GM21717 (cell line): Measurements from ENCODE around the gene ABCA3.
"Not testable (repeated sequence)": the region's sequence is repeated elsewhere in the genome, so short reads cannot be mapped to it uniquely, and the experiment has no call there.

Experiments
- ATAC-seq: cut with Tn5 transposase; IDR thresholded peaks from one replicate; pipeline ENCODE4 v1.9.1; 2021; ENCODE audit warnings: mild to moderate bottlenecking, moderate library complexity; ENCODE audit not compliant: unreplicated experiment

Gene ABCA3

DNA sequence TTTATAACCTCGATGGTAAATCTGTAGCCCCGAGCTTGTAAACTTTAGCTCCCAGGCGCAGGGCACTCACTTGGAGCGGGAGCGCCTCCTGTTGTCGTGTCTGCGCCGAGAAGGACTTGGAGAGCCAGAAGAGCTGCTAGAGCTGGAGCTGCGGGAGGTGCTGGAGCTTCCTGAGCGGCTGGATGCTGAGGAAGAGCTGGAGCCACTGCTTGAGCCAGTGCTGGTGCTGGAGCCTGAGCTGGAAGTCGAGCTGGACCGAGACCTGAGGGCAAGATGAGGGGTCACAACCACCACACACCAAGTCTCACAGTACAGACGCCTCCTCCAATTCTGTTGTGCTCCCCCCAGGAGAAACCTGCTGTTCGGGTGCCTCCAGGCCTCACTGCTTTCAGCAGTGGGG, 77.5 kb downstream of the ABCA3 start:
- ATAC-seq: not testable (repeated sequence)

DNA sequence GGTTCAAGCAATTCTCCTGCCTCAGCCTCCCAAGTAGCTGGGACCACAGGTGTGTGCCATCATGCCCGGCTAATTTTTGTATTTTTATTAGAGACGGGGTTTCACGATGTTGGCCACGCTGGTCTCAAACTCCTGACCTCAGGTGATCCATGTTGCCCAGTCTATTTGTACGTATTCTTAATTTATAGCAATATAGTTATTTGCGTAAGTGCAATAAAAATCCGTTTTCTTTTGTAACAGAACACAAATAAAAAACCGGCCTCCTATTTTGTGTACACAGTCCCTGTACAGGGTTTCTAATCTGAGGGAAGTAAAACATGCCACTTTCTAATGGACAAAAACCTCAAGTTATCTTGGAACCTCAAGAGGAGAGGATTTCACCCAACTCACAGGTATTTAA, 80.3 kb downstream of the ABCA3 start:
- ATAC-seq: no peak

DNA sequence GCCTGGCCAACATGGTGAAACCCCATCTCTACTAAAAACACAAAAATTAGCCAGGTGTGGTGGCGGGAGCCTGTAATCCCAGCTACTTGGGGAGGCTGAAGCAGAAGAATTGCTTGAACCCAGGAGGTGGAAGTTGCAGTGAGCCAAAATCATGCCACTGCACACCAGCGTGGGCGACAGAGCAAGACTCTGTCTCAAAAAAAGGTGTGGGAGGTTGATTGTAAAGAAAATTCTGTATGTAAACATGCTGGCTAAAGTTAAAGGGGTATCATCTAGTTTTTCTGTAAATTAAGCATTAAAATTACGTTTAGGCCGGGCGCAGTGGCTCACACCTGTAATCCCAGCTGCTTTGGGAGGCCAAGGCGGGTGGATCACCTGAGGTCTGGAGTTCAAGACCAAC, 82.0 kb downstream of the ABCA3 start:
- ATAC-seq: not testable (repeated sequence)

DNA sequence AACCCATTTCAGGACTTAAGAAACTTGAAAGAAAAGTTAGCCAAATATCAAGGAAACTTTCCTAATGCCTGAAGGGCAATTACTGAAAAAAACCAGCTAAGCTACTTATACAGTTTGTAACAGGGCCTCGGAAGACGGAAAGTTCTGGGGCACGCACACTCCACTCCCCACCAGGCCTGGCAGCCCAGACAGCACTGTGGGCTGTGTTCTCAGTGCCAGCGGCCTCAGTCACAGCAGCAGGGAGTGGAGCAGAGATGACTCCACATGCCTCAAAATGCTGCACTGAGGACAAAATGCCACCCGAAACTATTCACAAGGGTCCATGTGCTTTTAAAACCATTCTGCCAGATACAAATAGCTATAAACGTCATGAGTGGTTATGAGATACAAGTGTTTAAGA, 82.8 kb downstream of the ABCA3 start:
- no peak for ATAC-seq

DNA sequence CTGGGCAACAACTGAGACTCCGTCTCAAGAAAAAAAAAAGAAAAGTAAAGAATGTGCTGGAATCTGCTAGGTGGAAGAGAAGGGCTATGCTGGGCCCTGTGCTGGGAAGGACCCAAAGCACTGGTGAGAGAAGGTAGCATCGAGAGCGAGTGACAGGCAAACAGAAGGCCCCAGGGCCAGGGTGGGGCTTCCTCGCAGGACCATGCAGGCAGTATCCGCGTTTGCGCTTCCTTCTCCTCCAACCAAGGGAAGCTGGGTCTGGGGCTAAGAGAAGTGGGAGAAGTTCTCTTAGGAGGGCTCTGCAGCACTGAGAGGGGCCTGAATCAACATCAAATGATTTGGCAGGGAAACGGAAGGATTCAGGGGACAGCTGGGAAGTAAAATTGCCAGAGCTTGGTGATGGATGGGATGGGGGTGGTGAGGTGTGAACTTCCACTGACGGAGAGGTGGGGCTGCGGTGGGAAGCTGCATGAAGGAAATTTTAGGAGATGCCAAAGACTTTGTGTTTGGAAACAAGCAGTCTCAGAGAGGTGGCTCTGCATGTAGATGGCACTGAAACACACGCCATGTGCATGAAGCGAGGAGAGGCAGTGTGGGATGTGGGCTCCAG, 83.9 kb downstream of the ABCA3 start:
- no peak for ATAC-seq

DNA sequence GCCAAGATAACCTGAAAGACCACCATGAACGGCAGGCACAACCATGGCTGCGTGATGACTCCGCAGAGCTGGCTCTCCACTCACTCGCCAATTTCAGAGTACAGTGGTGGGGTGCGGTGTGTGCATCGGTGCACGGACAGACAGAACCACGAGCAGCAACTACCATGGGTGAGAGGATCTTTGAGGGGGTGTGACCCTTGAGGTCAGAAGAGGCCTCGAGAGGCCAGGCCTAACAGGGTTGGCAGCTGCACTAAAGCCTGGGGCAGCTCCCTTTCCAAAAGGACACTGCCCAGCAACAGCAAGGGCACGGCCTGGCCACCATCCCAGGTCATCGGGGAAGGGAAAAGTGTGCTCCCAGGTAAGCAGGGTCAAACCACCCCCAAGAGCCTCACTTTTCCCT, 87.2 kb downstream of the ABCA3 start:
- ATAC-seq: no peak

DNA sequence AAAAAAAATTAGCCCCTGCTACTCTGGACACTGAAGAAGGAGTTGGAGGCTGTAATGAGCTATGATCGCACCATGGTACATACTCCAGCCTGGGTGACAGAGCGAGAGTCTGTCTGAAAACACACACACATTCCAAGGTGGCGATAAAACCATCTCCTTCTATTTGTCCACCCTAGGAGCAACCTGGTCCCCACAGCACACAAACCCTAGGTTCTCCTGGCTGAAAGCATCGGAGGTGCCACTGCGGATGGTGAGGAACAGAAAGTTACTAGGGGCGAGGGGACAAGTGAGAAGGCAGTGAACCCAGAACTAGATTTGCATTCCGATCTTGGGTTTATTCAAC, 87.8 kb downstream of the ABCA3 start:
- no peak for ATAC-seq

DNA sequence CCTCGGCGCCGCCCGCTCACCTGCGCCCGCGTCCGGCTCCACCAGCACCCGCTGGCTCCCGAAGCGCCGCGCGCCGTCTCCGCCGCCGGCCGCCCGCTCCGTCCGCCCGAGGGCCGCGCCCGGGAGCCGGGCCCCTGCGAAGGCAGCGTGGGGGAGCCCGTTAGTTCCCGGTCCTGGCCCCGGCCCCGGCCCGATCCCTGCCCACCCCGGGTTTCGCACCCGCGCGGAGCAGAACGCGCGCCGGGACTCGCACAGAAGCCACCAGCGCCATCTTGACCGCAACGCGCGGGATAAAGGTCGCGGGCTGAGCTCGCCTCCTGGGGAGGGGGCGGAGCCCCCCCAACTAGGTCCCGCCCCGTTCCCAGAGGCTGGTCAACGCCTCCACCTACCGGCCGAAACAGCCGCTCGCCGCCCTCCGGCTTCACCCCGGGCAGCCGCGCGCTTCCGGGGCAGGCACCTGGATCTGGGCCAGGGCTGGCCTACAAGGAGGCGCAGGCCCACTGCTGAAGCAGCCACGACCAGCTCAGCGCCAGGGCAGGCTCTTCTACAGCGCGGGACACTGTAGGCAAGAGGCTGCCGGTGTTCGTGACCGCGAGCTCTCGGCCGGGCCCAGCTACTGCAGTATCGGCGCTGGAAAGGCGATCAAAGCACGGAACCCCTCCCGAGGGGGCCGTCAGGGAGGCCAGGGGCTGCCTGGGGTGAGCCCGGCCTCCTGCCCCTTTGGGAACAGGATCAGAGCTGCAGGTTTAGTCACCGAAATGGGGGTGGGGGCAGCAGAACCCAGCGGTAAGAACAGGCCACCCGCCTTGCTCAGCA, 89.0 kb downstream of the ABCA3 start, which contains the start of gene ECI1:
Gene ECI1, minus strand, starts transcription at position 292 of the 816 bp plus-strand sequence. Its CDS starts 21 bp downstream, at position 271.
- ATAC-seq: peak; percentile 75

DNA sequence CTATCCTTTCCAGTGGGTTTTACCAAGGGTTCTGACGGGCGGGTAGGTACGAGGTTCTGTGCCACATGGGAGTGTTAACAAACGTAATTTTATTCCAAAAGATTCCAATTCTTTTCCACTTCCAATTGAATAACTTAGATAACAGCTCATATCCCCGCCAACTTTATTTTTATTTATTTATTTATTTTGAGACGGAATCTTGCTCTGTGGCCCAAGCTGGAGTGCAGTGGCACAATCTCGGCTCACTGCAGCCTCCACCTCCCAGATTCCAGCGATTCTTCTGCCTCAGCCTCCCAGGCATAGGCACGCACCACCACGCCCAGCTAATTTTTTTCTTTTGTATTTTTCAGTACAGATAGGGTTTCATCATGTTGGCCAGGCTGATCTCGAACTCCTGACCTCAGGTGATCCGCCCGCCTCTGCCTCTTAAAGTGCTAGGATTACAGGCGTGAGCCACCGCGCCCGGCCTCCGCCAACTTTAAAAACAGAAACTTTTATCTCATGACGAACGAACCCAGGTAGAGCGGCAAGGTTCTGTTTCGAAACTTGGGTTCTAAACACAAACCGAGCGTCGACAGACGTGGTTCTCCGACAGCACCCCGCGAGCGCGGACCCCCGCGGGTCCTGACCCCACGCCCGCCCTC, 89.8 kb downstream of the ABCA3 start:
- no peak for ATAC-seq

DNA sequence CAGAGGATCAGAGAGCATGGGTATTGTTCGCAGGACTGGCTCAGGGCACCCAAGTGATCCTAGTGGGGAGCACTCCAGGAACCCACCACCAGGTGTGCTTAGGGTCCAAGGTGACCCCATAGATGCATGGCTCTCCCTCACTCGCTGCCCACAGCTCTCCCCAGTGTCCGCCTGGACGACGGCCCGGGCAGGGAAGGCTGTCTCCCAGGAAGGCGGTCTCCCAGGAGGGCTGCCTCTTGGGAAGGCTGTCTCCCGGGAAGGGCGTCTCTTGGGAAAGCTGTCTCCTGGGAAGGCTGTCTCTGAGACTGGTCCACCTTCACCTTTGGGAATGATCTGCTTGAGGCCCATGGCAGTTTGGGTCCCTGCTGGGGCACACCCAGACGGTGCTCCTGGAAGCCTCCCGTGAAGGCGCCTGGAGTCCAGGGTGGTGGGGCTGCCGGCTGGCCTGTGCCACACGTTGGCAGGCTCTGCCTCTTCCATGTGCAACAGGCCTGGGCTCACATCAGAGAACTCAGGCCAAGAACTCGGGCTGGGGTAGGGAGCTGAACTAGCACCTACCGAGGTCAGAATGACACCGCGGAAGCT, 94.1 kb downstream of the ABCA3 start:
- no peak for ATAC-seq

DNA sequence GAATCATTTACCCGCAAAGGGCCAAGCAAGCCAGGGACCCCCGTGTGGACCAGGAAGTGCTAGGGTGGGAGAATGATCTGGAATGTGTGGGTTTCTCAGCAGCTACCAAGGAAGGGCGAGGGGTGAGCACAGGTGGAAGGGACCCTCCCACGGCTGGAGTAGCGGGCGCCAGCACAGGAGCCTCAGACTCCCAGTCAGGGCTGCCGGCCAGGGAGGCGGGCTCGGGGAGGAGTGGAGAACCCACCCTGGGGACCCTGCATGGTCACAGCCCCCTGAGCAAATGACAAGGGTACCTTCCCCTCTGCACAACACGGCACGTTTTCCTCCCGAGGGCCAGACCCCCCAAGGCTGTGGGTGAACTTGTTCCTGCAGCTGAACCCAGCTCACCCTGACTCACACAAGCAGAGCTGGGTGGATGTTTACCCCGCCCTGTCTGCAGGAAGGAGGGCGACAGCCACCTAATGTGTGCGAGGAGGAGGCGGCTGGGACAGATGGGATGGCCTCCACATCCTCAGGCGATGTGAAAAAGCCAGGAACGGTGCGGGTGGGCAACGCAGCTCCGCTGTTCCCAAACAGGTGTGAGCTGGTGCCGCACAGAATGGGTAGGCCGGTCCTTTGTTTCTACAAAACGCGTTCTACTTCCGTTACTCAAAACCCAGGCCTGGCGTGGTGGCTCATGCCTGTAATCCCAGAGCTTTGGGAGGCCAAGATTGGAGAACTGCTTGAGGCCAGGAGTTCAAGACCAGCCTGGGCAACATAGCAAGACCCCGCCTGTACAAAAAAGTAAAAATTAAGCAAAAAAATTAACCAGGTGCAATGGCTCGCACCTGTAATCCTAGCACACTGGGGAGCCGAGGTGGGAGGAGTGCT, 95.4 kb downstream of the ABCA3 start:
- ATAC-seq: no peak

DNA sequence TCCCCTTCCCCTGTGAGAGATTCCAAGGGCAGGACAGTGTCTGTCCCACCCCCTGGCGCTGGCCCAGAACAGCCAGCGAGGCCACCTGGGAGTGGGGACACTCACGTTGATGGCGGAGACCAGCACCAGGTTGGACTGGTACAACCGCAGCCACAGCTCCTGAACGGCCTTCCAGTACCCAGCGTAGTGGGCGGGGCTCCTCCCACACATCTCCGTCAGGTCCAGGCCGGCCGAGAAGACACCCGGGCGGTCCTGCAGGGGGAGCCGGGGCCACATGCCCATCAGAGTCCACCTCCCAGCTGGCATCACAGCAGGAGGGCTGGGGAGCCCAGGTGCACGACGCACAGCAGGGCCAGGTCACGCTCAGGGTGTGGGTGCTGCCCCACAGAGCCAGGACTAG, 96.2 kb downstream of the ABCA3 start:
- ATAC-seq: no peak

DNA sequence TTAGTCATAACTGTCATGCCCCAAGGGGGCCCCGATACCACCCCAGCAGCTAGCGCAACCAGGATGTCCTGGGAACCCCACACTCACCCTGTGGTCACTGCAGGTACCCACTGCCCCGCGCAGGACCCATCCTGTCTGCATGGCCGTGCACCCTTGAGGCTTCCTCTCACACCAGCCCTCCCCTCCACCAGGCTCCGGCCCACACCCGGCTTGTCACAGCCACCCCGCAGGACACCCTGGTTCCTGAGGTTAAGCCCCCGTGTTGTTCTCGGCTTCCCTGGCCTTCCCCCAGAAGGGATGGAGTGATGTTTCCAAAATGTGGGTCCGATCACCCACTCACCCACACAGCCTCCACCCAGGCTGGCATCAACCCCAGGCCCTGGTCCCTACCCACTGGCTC, 96.7 kb downstream of the ABCA3 start:
- no peak for ATAC-seq

DNA sequence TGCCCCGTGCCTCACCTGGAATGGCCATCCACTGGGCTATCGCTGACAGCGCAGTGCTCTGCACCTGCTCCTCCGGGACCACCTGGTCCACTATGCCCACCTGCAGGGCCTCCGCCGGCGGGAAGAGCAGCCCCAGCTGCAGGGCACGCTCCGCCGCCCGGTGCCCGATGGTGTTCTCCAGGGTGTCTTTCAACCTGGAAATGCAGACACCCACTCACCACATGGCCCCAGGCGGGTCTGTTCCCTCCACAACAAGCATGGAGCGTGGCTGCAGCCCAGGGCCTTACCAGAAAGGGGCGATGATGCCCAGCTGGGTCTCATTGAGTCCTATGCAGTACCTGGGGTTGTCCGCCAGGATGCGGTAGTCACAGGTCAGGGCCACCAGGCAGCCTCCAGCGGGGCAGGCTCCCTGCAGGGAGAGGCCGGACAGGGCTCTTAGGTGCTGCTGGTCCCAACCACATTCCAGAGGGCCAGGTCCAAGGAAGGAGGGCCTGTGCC, 97.4 kb downstream of the ABCA3 start:
- ATAC-seq: no peak

DNA sequence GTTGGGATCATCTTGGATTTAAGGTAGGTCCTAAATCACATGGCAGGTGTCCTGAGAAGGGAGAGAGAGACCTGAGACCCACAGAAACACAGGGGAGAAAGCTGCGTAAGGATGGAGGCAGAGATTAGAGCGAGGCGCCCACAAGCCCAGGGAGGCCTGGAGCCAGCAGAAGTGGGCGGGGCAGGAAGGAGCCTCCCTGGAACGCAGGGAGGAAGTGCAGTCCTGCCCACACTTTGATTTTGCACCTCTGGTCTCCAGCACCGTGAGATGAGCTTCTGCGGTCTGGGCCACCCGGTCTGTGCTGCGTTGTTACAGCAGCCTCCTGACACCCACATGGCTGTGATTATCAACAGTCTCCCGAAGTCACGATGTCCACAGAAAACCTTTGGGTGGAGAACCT, 97.9 kb downstream of the ABCA3 start:
- no peak for ATAC-seq

DNA sequence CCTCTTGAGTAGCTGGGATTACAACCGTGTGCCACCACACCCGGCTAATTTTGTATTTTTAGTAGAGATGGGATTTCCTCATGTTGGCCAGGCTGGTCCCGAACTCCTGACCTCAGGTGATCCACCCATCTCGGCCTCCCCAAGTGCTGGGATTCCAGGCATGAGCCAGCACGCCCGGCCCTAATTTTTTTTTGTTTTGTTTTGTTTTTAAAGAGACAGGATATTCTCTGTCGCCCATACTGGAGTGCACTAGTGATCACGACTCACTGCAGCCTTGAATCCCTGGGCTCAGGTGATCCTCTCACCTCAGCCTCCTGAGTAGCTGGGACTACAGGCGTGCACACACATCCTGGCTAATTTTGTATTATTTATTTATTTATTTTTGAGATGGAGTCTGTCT, 100.2 kb downstream of the ABCA3 start:
- ATAC-seq: not testable (repeated sequence)

DNA sequence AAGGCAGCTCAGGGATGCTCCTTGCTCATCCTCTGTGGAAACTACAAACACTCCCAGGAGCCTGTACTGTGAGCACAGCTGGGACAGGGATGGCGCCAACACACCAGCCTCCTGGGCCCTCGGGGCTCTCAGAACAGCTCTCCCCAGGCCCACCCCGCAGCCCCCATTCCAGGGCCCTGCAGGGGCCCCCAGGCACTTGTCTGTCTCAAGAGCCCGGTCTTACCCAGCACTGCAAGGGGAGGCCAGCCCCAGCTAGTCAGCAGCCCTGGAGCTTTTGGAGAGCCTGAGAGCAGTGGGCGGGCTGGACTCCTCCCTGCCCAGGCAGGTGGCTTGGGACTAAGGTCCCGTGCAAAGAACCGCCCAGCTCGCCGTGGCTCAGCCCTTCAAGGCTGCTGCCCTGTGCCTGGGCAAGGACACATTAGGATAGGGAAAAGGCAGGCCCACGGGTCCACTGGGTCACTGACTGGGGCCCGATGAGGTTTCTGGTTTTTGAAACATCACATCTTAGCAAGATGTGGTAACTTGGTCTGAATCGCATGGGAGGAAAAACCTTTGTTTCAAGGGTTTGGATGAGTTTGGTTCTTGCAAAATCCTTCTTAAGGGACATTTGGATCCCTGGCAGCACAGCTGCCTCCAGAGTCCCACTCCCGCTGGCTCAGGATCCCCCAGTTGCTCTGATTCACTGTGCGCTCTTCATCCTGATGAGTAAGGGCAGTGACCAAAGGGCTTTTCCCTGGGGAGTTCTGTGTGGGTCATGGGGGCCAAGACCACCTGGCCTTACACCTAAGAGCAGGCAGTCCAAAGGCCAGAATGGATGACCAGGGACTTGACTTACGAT, 101.5 kb downstream of the ABCA3 start:
- ATAC-seq: no peak

DNA sequence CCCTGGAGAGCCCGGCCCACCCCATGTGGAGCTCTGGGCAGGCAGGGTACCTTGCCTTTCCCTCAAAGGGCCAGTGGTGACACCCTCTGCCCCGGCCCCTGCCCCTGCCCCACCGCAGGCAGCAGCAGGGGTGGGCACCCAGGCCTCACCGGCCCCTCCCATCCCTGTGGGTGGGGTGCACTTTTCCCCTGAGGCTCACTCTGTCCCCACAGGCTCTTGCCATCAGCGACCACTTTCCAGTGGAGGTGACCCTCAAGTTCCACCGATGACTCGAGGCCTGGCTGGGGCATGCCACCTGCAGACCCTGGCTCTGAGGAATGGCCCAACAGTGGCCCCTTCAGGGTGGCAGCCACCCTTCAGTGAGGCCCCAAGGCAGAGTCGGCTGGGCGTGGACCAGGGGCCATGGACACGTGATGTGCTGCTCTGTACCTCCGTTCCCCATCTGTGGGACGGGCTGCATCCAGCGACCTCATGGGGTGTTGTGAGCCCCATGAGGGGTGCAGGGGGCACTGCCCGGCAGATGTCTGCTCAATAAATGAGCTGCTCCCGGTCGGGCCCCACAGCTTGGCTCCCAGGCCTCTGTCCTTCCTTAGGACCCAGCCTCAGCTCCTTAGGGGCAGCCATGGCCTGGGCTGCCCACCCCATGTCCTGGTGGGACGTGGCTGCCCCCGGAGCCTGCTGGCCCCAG, 102.2 kb downstream of the ABCA3 start:
- no peak for ATAC-seq

DNA sequence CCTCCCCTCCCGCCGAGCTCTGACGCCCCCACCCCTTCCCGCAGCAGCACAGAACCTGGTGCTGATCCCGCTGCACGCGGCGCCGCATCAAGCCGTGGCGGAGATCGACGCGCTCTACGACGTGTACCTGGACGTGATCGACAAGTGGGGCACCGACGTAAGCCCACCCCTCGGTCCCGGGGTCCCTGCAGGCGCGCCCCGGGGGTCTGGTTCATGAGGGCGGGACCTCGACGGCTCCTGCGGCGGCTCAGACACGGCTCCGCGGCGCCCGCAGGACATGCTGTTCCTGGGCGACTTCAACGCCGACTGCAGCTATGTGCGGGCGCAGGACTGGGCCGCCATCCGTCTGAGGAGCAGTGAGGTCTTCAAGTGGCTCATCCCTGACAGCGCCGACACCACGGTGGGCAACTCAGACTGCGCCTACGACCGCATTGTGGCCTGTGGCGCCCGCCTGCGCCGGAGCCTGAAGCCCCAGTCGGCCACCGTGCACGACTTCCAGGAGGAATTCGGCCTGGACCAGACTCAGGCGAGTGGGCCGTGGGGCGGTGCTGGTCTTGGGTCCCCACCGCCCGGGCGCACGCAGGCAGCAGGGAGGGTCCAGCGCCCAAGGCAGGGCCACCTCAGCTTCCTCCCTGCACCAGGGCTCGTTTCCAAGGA, 102.9 kb downstream of the ABCA3 start:
- no peak for ATAC-seq
